GM08714 (cell line): ENCODE measurements around the gene DHX38.

Source experiments
- H3K4me3 ChIP-seq: fragments of 200-500 bp; sonication (Bioruptor generic); 2 replicates; pipeline ENCODE4 v1.5.1; 2014; ENCODE audit warnings: mild to moderate bottlenecking, low read length, inconsistent platforms
- ZNF274 ChIP-seq: IDR thresholded peaks from 2 replicates; pipeline ENCODE4 v1.6.1; 2012; ENCODE audit warnings: mild to moderate bottlenecking, low read depth, low read length

The DHX38 gene

GRCh38 chr16:72123426-72123825, 29.8 kb downstream of the DHX38 start:
- H3K4me3 ChIP-seq, result no peak overlapping the region
- no peak for TF ChIP-seq ZNF274

- no peak for TF ChIP-seq ZNF274
- no peak overlapping the region for H3K4me3 ChIP-seq
These were observed 30.5 kb downstream of the DHX38 start for GRCh38 chr16:72124148-72124547.

- no peak overlapping the region for H3K4me3 ChIP-seq
- no peak for TF ChIP-seq ZNF274
These were observed 31.4 kb downstream of the DHX38 start for GRCh38 chr16:72124761-72125634.

- no peak for TF ChIP-seq ZNF274
These were observed 32.2 kb downstream of the DHX38 start for GRCh38 chr16:72125635-72126428.

GRCh38 chr16:72126429-72126765, 32.8 kb downstream of the DHX38 start:
- H3K4me3 ChIP-seq, result no peak overlapping the region
- TF ChIP-seq ZNF274, result no peak

More at GRCh38 chr16:72125635-72126428, 32.2 kb downstream of the DHX38 start:
- H3K4me3 ChIP-seq, result no peak overlapping the region

- TF ChIP-seq ZNF274, result no peak
- no peak overlapping the region for H3K4me3 ChIP-seq
These were observed 35.1 kb downstream of the DHX38 start for GRCh38 chr16:72128701-72129100.

GRCh38 chr16:72129976-72130656, 36.5 kb downstream of the DHX38 start:
- no peak overlapping the region for H3K4me3 ChIP-seq
- TF ChIP-seq ZNF274, result no peak

- H3K4me3 ChIP-seq, result no peak overlapping the region
- TF ChIP-seq ZNF274, result no peak
These were observed 37.4 kb downstream of the DHX38 start for GRCh38 chr16:72131036-72131435.

GRCh38 chr16:72132726-72133125, 39.1 kb downstream of the DHX38 start:
- TF ChIP-seq ZNF274, result no peak
- no peak overlapping the region for H3K4me3 ChIP-seq

GRCh38 chr16:72134507-72134906, 40.9 kb downstream of the DHX38 start:
- TF ChIP-seq ZNF274, result no peak
- no peak overlapping the region for H3K4me3 ChIP-seq

GRCh38 chr16:72137380-72138063, 43.9 kb downstream of the DHX38 start:
- H3K4me3 ChIP-seq, result no peak overlapping the region
- no peak for TF ChIP-seq ZNF274

- no peak for TF ChIP-seq ZNF274
- H3K4me3 ChIP-seq, result no peak overlapping the region
These were observed 44.5 kb downstream of the DHX38 start for GRCh38 chr16:72138064-72138572.

- TF ChIP-seq ZNF274, result no peak
- no peak overlapping the region for H3K4me3 ChIP-seq
These were observed 46.3 kb downstream of the DHX38 start for GRCh38 chr16:72139908-72140307.

- TF ChIP-seq ZNF274, result no peak
- no peak overlapping the region for H3K4me3 ChIP-seq
These were observed 48.8 kb downstream of the DHX38 start for GRCh38 chr16:72142476-72142875.
